ENCODE data around the gene CAMSAP2. TPM values are rescaled to one million over a fixed set of nuclear protein-coding genes. Genes with fewer than 3 reads are reported as not detected.

The CAMSAP2 gene
- total and polyA plus RNA-seq, 2 donors (not counting 3 experiments of a cell fraction or from before 2014, with no cell fraction given) = 6.7 to 45.5 TPM

GRCh38 chr1:200795156-200795555, 56.5 kb downstream of the CAMSAP2 start:
- ChIA-PET CTCF (interaction anchor here (0.7 to 1.4 kb wide), 4 partner anchors 8 to 181 kb away, joined by 3 to 12 read pairs (median 4); no protein-coding TSS in a partner anchor), POLR2A (no interaction called here)
- Histone ChIP-seq H3K27ac (ENCODE audit: insufficient read depth, low read depth, low read length) (no peak overlapping the region), H3K9me1 (replicated peaks; ENCODE audit: control insufficient read depth, extremely low read depth, insufficient read depth, low read length) (no peaks in the 10 kb centered on the region), H3K27me3 (ENCODE audit: control insufficient read depth in 2 of 2, insufficient read depth in 2 of 2, low read length in 2 of 2) (no peaks in the 10 kb centered on the region), H3K4me3 (replicated peaks in 1 of 3; ENCODE audit: insufficient read depth in 1 of 3, low read depth in 1 of 3, low read length in 3 of 3) (no peak overlapping the region), H3K4me2 (ENCODE audit: insufficient read depth, low read length) (no peak overlapping the region), H3K36me3 (ENCODE audit: control insufficient read depth in 2 of 2, extremely low read depth in 1 of 2, insufficient read depth in 2 of 2, low read length in 2 of 2) (no peaks in the 10 kb centered on the region), H3K79me2 (ENCODE audit: control insufficient read depth, insufficient read depth, low read length) (peaks cover 69% of the 10 kb centered on the region), H3K4me1 (ENCODE audit: control insufficient read depth, extremely low read depth, insufficient read depth, low read length) (peaks cover 6% of the 10 kb centered on the region), H3K9me3 (replicated peaks; ENCODE audit: control insufficient read depth, insufficient read depth, low read length) (no peaks in the 10 kb centered on the region), H2AFZ (ENCODE audit: low read depth, low read length) (no peak overlapping the region), H4K20me1 (replicated peaks; ENCODE audit: control insufficient read depth, extremely low read depth, insufficient read depth, low read length) (peaks cover 7% of the 10 kb centered on the region), H3K9ac (replicated peaks; ENCODE audit: extremely low read depth, insufficient read depth, low read length) (no peak overlapping the region)
- TF ChIP-seq POLR2AphosphoS5 (IDR thresholded peaks at IDR 0.05; ENCODE audit: insufficient read depth, low read depth, low read length) (no peak), MAX (IDR thresholded peaks at IDR 0.05; ENCODE audit: insufficient read depth, insufficient read length) (no peak), EZH2 (IDR thresholded peaks at IDR 0.05; ENCODE audit: borderline replicate concordance, low read depth, low read length, severe bottlenecking) (no peak), JUN (IDR thresholded peaks at IDR 0.05; ENCODE audit: borderline replicate concordance, insufficient read depth, insufficient read length, low read depth) (no peak), POLR2A (IDR thresholded peaks at IDR 0.05; ENCODE audit: low read depth, low read length) (no peak), MYC (IDR thresholded peaks at IDR 0.05; ENCODE audit: low read depth, low read length) (no peak), GATA2 (IDR thresholded peaks at IDR 0.05; ENCODE audit: insufficient read depth, insufficient read length, low read depth, low read length) (no peak), FOS (IDR thresholded peaks at IDR 0.05; ENCODE audit: borderline replicate concordance, insufficient read depth, low read length) (no peak)
- TF ChIP-seq, protein P1, sequence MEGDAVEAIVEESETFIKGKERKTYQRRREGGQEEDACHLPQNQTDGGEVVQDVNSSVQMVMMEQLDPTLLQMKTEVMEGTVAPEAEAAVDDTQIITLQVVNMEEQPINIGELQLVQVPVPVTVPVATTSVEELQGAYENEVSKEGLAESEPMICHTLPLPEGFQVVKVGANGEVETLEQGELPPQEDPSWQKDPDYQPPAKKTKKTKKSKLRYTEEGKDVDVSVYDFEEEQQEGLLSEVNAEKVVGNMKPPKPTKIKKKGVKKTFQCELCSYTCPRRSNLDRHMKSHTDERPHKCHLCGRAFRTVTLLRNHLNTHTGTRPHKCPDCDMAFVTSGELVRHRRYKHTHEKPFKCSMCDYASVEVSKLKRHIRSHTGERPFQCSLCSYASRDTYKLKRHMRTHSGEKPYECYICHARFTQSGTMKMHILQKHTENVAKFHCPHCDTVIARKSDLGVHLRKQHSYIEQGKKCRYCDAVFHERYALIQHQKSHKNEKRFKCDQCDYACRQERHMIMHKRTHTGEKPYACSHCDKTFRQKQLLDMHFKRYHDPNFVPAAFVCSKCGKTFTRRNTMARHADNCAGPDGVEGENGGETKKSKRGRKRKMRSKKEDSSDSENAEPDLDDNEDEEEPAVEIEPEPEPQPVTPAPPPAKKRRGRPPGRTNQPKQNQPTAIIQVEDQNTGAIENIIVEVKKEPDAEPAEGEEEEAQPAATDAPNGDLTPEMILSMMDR (IDR thresholded peaks at IDR 0.05; ENCODE audit: extremely low read depth in 1 of 2, insufficient read depth in 1 of 2, low read depth in 1 of 2, low read length in 2 of 2) = no peak
- dilution Hi-C loops (cut with MboI; ENCODE audit: extremely low pct_ligation_motif_present, low sequenced_read_pairs) (loop anchor here (25.0 kb wide), 1 partner anchor 183 kb away; the partner anchor contains the start of gene KIF14), intact Hi-C loops (cut with micrococcal nuclease) (no loop called here)
- no TSS peak for BruUV-seq (replicated peaks)
- DNase-seq (ENCODE audit: low read depth, low spot score) (peak; percentile 52), FAIRE-seq (no peak)

Measured in endothelial cell of umbilical vein (primary cell).